ACC112 (cell line): Measurements from ENCODE around the gene GINM1.

Source experiments
- H2AFZ ChIP-seq: fragments of 200-600 bp; sonication (generic); one replicate; pipeline ENCODE4 v1.6.0; 2017; ENCODE audit warnings: antibody characterized with exemption, low read length; ENCODE audit not compliant: unreplicated experiment
- H3K27ac ChIP-seq: fragments of 200-600 bp; sonication (generic); 2 replicates; pipeline ENCODE4 v1.5.1; 2014; ENCODE audit warnings: low read depth, mild to moderate bottlenecking, antibody characterized with exemption, low read length, moderate library complexity
- H3K27me3 ChIP-seq: fragments of 200-600 bp; sonication (generic); 2 replicates; pipeline ENCODE4 v1.6.1; 2014; ENCODE audit warnings: mild to moderate bottlenecking, antibody characterized with exemption, low read length, moderate library complexity, mixed read lengths; ENCODE audit not compliant: insufficient read depth
- H3K36me3 ChIP-seq: fragments of 200-600 bp; sonication (generic); 2 replicates; pipeline ENCODE4 v1.6.1; 2016; ENCODE audit warnings: mild to moderate bottlenecking, antibody characterized with exemption, low read length, moderate library complexity, mixed read lengths; ENCODE audit not compliant: insufficient read depth
- H3K4me1 ChIP-seq: fragments of 200-600 bp; sonication (generic); one replicate; pipeline ENCODE4 v1.6.1; 2016; ENCODE audit warnings: low read length, mixed read lengths; ENCODE audit not compliant: insufficient read depth, unreplicated experiment, control insufficient read depth
- H3K4me3 ChIP-seq: fragments of 200-600 bp; sonication (generic); 2 replicates; pipeline ENCODE4 v1.5.1; 2014; ENCODE audit warnings: mild to moderate bottlenecking, low read depth, low read length
- H3K79me2 ChIP-seq: fragments of 200-600 bp; sonication (generic); one replicate; pipeline ENCODE4 v1.6.0; 2016; ENCODE audit warnings: low read length; ENCODE audit not compliant: control insufficient read depth, unreplicated experiment, insufficient read depth

GINM1 gene

GRCh38 chr6:149560736-149561135, 5.4 kb upstream of the GINM1 start:
- no peak overlapping the region for H3K27ac ChIP-seq
- H3K4me1 ChIP-seq: peaks cover 12% of the 10 kb centered on the region
- no peak overlapping the region for H3K4me3 ChIP-seq
- H3K27me3 ChIP-seq: no peaks in the 10 kb centered on the region
- no peaks in the 10 kb centered on the region for H3K36me3 ChIP-seq
- no peaks in the 10 kb centered on the region for H3K79me2 ChIP-seq
- no peak overlapping the region for H2AFZ ChIP-seq

- Histone ChIP-seq H3K79me2 (peaks cover 21% of the 10 kb centered on the region), H3K36me3 (no peaks in the 10 kb centered on the region), H3K4me1 (peaks cover 12% of the 10 kb centered on the region), H3K4me3 (no peak overlapping the region), H3K27ac (peak overlapping the region; percentile 13; the same call in 1 of the 2 replicates), H2AFZ (no peak overlapping the region), H3K27me3 (no peaks in the 10 kb centered on the region)
These were observed 2.8 kb upstream of the GINM1 start for GRCh38 chr6:149563203-149563927.

GRCh38 chr6:149563928-149564325, 2.2 kb upstream of the GINM1 start:
- Histone ChIP-seq H3K27ac (peak overlapping the region; percentile 37; the same call in 1 of the 2 replicates), H3K4me3 (no peak overlapping the region), H3K27me3 (no peaks in the 10 kb centered on the region), H2AFZ (no peak overlapping the region), H3K36me3 (no peaks in the 10 kb centered on the region), H3K4me1 (peaks cover 12% of the 10 kb centered on the region), H3K79me2 (peaks cover 21% of the 10 kb centered on the region)

- H3K4me3 ChIP-seq: peak overlapping the region; percentile 100
- no peaks in the 10 kb centered on the region for H3K27me3 ChIP-seq
- H3K4me1 ChIP-seq: peaks cover 12% of the 10 kb centered on the region
- no peaks in the 10 kb centered on the region for H3K36me3 ChIP-seq
- H3K27ac ChIP-seq: peak overlapping the region; percentile 70
- H2AFZ ChIP-seq: peak overlapping the region; percentile 100
- H3K79me2 ChIP-seq: peaks cover 31% of the 10 kb centered on the region
These were observed 427 bp downstream of the GINM1 start for GRCh38 chr6:149566410-149567193.

- H3K36me3 ChIP-seq: no peaks in the 10 kb centered on the region; the same call in 1 of the 2 replicates
- peaks cover 31% of the 10 kb centered on the region for H3K79me2 ChIP-seq
- no peaks in the 10 kb centered on the region for H3K27me3 ChIP-seq
- H2AFZ ChIP-seq: peak overlapping the region; percentile 100
- H3K4me1 ChIP-seq: peaks cover 12% of the 10 kb centered on the region
- H3K4me3 ChIP-seq: peak overlapping the region; percentile 100
- H3K27ac ChIP-seq: no peak overlapping the region
These were observed 1.0 kb downstream of the GINM1 start for GRCh38 chr6:149567194-149567586.

- Histone ChIP-seq H3K27me3 (no peaks in the 10 kb centered on the region), H2AFZ (no peak overlapping the region), H3K4me1 (peaks cover 12% of the 10 kb centered on the region), H3K27ac (no peak overlapping the region), H3K79me2 (peaks cover 36% of the 10 kb centered on the region), H3K36me3 (no peaks in the 10 kb centered on the region; the same call in 1 of the 2 replicates), H3K4me3 (no peak overlapping the region)
These were observed 1.9 kb downstream of the GINM1 start for GRCh38 chr6:149567945-149568585.

- H3K36me3 ChIP-seq: peaks cover 2% of the 10 kb centered on the region; the same call in 1 of the 2 replicates
- no peaks in the 10 kb centered on the region for H3K79me2 ChIP-seq
- H3K4me3 ChIP-seq: no peak overlapping the region
- no peaks in the 10 kb centered on the region for H3K4me1 ChIP-seq
- H3K27me3 ChIP-seq: no peaks in the 10 kb centered on the region
- H3K27ac ChIP-seq: no peak overlapping the region
- no peak overlapping the region for H2AFZ ChIP-seq
These were observed 14.7 kb downstream of the GINM1 start for GRCh38 chr6:149580880-149581279.

GRCh38 chr6:149581349-149581748, 15.2 kb downstream of the GINM1 start:
- Histone ChIP-seq H3K79me2 (no peaks in the 10 kb centered on the region), H3K27ac (no peak overlapping the region), H3K4me3 (no peak overlapping the region), H2AFZ (no peak overlapping the region), H3K27me3 (no peaks in the 10 kb centered on the region), H3K36me3 (peaks cover 4% of the 10 kb centered on the region; the same call in 1 of the 2 replicates), H3K4me1 (no peaks in the 10 kb centered on the region)

- no peaks in the 10 kb centered on the region for H3K79me2 ChIP-seq
- H3K4me1 ChIP-seq: no peaks in the 10 kb centered on the region
- H3K4me3 ChIP-seq: no peak overlapping the region
- H3K27me3 ChIP-seq: no peaks in the 10 kb centered on the region
- no peak overlapping the region for H2AFZ ChIP-seq
- H3K36me3 ChIP-seq: peaks cover 4% of the 10 kb centered on the region; the same call in 1 of the 2 replicates
- H3K27ac ChIP-seq: no peak overlapping the region
These were observed 20.0 kb downstream of the GINM1 start for GRCh38 chr6:149586149-149586548.

GRCh38 chr6:149592983-149593382, 26.8 kb downstream of the GINM1 start:
- Histone ChIP-seq H3K79me2 (no peaks in the 10 kb centered on the region), H3K27ac (no peak overlapping the region), H3K36me3 (peaks cover 21% of the 10 kb centered on the region), H2AFZ (no peak overlapping the region), H3K27me3 (no peaks in the 10 kb centered on the region), H3K4me1 (no peaks in the 10 kb centered on the region), H3K4me3 (no peak overlapping the region)
